Astrocyte (in vitro differentiated cells and primary cell): Measurements from ENCODE around the gene SYNGR2.

ENCODE experiments used
- CTCF ChIP-seq: IDR thresholded peaks from 2 replicates; pipeline ENCODE4 v1.5.1; 2011; ENCODE audit warnings: low read depth, mild to moderate bottlenecking, inconsistent platforms, low read length, moderate library complexity; ENCODE audit not compliant: insufficient read depth
- EZH2 ChIP-seq: IDR thresholded peaks from 2 replicates; pipeline ENCODE4 v1.6.1; 2012; ENCODE audit warnings: mild to moderate bottlenecking, low read length, inconsistent platforms; ENCODE audit not compliant: insufficient read depth

- no peak for TF ChIP-seq CTCF
- TF ChIP-seq EZH2 = no peak
These were observed 40.1 kb downstream of the SYNGR2 start for GRCh38 chr17:78208486-78208885.
